GM18505 (cell line): ENCODE data around the gene FMR1.

ENCODE experiments used
- ATAC-seq: cut with Tn5 transposase; IDR thresholded peaks from one replicate; pipeline ENCODE4 v1.9.1; 2021; ENCODE audit not compliant: unreplicated experiment
- POLR2A ChIP-seq: IDR thresholded peaks from 4 replicates; pipeline ENCODE4 v1.6.1; 2011; ENCODE audit warnings: borderline replicate concordance; ENCODE audit not compliant: insufficient read depth, insufficient read length; ENCODE audit errors: extremely low read depth

FMR1 gene

DNA sequence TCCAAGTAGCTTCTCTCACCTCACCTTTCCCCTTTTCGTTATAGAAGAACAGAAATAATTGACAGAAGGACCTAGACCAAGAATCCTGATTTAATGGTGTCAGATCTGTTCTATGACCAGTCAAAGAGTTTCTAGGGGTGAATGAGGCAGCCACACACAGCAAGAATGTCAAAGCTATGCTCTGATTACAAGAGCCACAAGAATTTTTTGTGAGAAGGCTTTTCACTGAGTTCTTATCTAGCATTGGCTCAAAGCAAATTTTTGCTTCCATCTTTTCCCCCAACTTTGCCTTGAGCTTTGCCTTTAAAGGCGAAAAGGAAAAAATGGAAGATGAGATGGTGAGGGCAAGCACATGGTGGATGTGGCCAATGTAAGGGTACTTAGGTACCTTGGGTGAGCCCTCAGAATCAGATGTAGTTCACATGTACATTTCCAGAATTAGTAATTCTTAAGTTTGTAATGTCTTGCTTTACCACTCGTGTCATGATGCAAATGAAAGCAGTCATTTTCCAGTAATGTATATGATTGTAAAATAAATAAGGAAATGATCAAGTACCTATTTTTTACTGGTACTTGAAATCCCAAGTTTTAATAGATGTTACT is 23.5 kb downstream of the FMR1 start:
- ATAC-seq = no peak
- TF ChIP-seq POLR2A = no peak

DNA sequence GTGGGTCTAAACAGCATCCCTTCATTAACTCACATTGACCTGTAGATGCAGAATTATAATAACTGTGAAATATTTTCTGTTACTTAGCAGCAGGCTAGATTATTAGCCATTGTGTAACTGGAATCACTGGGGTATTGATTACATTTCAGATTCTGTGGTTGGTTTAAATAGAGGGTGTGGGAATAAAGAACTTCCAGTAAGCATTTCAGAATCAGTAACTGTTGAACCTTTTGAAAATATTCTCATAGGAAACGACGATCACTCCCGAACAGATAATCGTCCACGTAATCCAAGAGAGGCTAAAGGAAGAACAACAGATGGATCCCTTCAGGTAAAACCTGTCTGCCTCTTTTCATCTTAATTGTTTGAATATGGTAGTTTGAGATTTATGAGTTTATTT is 33.6 kb downstream of the FMR1 start:
- no peak for ATAC-seq

DNA sequence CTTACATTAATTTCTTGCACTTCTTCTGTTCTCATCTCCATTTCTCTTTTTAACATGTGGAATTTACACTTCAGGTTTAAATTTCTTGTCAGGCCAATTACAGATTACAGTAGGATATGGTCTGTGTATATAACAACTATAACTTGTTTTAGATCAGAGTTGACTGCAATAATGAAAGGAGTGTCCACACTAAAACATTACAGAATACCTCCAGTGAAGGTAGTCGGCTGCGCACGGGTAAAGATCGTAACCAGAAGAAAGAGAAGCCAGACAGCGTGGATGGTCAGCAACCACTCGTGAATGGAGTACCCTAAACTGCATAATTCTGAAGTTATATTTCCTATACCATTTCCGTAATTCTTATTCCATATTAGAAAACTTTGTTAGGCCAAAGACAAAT is 36.8 kb downstream of the FMR1 start:
- no peak for TF ChIP-seq POLR2A
- ATAC-seq = no peak

More for the DNA sequence above, 33.6 kb downstream of the FMR1 start:
- no peak for TF ChIP-seq POLR2A

DNA sequence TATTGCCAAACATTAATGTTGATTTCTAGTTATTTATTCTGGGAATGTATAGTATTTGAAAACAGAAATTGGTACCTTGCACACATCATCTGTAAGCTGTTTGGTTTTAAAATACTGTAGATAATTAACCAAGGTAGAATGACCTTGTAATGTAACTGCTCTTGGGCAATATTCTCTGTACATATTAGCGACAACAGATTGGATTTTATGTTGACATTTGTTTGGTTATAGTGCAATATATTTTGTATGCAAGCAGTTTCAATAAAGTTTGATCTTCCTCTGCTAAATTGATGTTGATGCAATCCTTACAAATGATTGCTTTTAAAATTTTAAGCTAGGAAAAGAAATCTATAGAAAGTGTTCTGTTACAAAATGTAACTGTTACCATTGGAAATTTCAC is 38.6 kb downstream of the FMR1 start:
- no peak for ATAC-seq
- no peak for TF ChIP-seq POLR2A

DNA sequence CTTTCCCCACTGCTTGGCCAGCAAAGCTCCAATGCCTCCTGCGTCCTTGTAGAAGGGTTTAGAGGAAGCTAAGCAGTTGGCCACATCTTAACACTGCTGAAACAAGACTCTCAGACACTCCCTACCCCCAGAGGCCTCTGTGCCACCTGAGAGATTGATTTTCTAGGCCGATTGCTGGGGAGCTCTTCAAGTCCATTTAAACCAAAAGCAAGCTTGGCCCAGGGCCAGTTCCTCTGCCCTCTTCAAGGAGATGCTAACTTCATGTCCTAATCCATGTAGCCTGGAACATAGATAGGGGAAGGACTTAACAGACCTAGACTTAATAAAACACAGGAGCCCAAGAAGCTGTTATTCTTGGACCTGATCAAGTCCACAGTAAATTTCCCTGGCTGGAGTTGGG is 42.3 kb downstream of the FMR1 start:
- ATAC-seq = no peak
- no peak for TF ChIP-seq POLR2A

DNA sequence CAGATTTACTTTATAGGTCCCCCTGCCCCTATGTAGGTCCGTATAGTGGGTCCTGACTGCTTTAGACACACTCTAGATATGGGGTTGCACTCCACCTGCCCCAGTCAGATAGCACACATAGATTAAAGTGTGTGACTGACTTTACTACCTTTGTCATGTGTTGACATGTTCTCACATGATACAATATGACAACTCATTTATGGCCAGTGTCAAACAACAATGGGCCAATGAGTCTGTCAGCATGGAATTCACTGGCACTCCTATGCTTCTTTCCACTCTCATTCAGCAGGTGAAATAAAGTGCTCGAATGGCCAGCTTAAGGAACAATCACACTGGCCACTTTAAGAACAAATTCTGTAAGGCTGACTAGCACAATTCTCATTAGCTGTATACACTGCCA is 45.6 kb downstream of the FMR1 start:
- ATAC-seq = no peak
- no peak for TF ChIP-seq POLR2A

DNA sequence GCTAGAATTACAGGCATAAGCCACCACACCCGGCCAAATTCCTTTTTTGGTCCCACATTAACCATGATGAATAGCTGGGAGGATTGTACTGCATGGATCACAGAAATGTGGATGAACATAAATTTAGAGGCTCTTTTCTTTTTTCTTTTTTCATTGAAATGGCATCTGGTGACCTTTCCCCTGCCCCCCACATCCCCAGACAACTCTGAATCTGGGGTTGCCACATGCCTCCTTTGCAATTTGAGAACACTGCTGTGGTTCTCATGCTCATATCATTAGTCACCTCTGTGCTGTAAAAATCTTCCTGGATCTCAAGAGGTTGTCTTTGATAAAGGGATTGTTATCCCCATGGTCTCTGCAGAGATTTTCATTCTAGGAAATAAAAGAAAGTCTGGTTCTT is 46.6 kb downstream of the FMR1 start:
- TF ChIP-seq POLR2A = no peak
- no peak for ATAC-seq

DNA sequence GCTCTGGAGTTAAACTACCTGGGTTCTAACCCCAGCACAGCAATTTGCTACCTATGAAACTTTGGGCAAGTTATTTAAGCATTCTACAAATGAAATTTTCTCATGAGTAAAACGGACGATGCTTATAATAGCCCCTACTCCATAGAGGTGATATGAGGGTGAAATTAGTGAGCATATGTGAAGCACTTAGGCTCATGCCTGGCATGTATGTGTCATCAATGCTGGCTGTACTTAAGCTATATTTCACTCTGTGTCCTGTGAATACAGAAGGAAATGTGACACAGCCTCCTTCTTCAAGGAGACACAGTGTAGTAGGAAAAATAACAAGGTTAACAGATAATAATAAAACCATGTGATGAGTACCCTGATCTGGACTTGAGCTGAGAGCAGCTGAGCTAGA is 49.0 kb downstream of the FMR1 start:
- no peak for ATAC-seq
- no peak for TF ChIP-seq POLR2A

DNA sequence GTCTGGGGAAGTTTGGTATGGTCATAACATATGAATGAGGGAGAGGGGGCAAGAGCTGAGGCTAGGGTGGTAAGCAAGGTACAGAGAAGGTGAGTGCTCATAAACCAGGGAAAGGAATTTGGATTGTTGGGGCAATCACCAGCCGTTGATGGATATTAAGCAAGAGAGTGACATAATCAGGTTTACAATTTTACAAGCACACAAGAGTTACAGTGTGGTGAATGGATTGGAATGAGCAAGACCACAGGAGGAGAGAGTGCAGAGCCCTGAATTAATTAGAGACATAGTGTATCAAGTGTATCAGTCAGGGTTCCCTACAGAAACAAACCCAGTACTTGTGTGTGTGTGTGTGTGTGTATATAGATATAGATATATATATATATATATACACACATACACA is 50.8 kb downstream of the FMR1 start:
- TF ChIP-seq POLR2A = no peak
- ATAC-seq = no peak

DNA sequence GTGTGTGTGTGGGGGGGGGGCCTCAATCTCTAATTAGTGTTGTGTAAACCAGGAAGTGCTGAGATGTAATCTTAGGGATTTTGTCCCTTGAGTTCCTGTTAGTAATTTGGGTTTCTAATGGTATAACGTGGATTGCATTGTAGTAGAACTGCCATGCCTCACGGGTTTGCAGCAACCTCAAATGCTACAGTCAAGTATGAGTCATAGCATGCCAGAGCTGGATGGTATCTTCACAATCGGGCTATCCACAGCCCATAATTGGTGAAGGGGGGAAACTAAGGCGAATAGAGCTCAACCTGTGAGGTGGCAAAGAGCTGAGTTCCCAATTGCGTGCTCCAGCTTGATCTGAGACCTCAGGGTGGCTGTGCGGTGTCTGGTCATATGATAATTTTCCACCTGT is 67.2 kb downstream of the FMR1 start:
- no peak for ATAC-seq
- no peak for TF ChIP-seq POLR2A

DNA sequence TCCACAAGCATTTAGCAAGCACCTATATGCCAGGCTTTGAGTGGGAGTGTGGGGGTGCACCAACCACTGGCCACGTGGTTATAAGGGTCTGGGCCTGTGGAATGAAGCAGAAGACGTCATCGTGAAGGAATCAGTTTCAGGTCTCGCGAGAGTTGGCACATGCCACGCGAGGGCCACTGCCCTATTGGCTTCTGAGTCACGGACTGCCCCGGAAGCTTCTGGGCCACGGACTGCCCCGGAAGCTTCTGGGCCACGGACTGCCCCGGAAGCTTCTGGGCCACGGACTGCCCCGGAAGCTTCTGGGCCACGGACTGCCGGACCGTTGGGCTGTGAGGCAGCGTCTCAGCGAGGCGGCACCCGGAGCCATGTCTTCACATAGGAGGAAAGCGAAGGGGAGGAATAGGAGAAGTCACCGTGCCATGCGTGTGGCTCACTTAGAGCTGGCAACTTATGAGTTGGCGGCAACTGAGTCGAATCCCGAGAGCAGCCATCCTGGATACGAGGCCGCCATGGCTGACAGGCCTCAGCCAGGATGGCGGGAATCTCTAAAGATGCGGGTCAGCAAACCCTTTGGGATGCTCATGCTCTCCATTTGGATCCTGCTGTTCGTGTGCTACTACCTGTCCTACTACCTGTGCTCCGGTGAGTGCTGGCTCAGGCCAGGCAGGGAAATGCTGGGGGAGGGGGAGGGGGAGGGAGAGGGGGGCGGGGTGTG is 69.5 kb downstream of the FMR1 start, which contains the start of gene FMR1NB:
TSS of gene FMR1NB (plus strand) at position 300 of the 715 bp plus-strand sequence. CDS start at position 366, 66 bp downstream.
- no peak for ATAC-seq
- TF ChIP-seq POLR2A = no peak
